Activated CD4-positive, alpha-beta memory T cell treated with anti-CD3 and anti-CD28 coated beads, Interleukin-2, amount 10 ng/mL, durations not matched to agents 7 days and 5 days (primary cell): ENCODE measurements around the gene SH3RF3. TPM values are rescaled to one million over a fixed set of nuclear protein-coding genes. Genes with fewer than 3 reads are reported as not detected.

Experiments used
- CTCF ChIA-PET: fragments of 350-600 bp; sonication (Branson Sonifier 250); formaldehyde crosslinking; loops from one replicate; lab custom pipeline; 2021; ENCODE audit warnings: antibody characterized with exemption, inconsistent platforms; lab: Charles Lee
- POLR2A ChIA-PET: fragments of 350-600 bp; sonication (Branson Sonifier 250); formaldehyde crosslinking; loops from one replicate; lab custom pipeline; 2021; ENCODE audit warnings: antibody characterized with exemption; lab: Charles Lee
- DNase-seq: peaks from one replicate; pipeline ENCODE4 v3.0.0-alpha.2; 2020
- H3K27ac Mint-ChIP-seq: one replicate; pipeline ENCODE4 v1.8.0; 2021; ENCODE audit warnings: mild to moderate bottlenecking, mixed read lengths
- H3K27me3 Mint-ChIP-seq: one replicate; pipeline ENCODE4 v1.8.0; 2021; ENCODE audit warnings: mixed read lengths
- H3K36me3 Mint-ChIP-seq: one replicate; pipeline ENCODE4 v1.8.0; 2021; ENCODE audit warnings: low read depth, mixed read lengths
- H3K4me1 Mint-ChIP-seq: one replicate; pipeline ENCODE4 v1.8.0; 2021; ENCODE audit warnings: mixed read lengths
- H3K4me3 Mint-ChIP-seq: one replicate; pipeline ENCODE4 v1.8.0; 2021; ENCODE audit warnings: mild to moderate bottlenecking, mixed read lengths
- H3K9me3 Mint-ChIP-seq: one replicate; pipeline ENCODE4 v1.8.0; 2021; ENCODE audit warnings: mixed read lengths
- total RNA-seq, 2 experiments: library from RNA; stranded (reverse); gene quantifications; one replicate each; pipeline ENCODE4 v1.2.3, GENCODE V29; 2021

Gene SH3RF3
- total RNA-seq, 2 experiments from 2014 or later: 0.23 to 0.45 TPM

DNA sequence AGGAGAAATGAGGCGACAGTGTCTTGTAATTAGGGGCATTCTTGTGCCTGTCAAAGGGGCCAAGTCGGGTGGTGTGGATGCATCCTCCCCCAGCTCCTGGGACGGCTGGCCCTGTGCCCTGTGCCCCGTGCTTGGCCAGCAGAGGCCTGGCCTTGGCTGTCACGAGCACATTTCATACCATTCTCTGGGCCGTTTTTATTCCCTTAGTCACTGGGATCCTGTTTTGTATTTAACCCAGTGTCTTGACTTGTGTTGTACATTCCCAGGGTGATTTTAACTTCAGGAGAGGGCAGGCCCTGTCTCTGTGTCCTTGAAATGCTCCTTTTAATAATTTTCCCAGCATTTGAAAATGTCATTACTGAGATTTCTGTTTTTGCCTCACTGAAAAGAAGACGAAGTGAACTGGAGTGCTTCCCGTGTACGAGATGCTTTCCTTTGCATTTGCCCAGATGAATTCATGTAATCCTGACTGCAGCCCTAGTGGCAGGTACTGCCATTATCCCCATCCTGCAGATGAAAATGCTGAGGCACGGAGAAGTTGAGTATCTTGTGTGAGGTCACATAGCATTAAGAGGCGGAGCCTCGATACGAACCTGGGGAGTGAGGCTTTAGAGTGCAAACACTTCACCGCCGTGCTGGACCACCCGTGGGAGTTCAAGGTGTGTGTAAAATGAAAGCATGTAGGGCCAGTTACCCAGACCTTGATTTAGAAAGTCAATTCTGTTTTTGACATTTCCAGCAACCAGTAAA is 57.0 kb downstream of the SH3RF3 start:
- Mint-ChIP-seq H3K27ac (no peak overlapping the region), H3K4me3 (no peak overlapping the region), H3K9me3 (no peaks in the 10 kb centered on the region), H3K36me3 (no peaks in the 10 kb centered on the region), H3K4me1 (no peaks in the 10 kb centered on the region), H3K27me3 (peaks cover 43% of the 10 kb centered on the region)
- no peak for DNase-seq
- ChIA-PET POLR2A (interaction anchor here (1.0 kb wide), 1 partner anchor 8 kb away, joined by 3 read pairs; no protein-coding TSS in a partner anchor), CTCF (no interaction called here)

DNA sequence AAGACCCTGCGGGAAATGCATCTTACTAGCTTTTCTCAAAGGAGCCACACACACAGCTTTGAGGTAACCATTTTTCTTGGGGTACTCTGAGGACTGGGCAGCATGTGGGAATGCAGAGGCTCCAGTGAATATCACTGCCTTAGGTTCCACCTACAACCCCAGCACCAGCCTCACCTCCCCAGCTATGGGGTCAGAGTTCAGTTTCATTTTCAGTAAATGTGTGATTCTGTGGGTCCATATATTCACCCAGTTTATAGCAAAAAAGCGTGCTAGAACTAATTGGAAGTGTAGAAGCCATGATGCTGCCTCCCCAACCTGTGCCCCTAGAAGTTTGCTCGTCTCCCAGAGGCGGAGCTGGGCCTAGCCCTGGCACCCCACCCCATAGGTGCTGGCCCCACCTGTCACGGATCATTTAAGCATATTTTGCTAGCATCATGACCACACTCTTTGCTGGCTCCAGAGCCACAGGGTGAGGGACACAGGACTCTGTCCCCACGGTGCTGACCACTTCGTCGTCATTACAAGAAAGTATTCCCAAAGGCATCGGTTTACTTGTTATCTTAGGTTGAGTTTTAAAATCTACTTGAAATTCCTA is 57.7 kb downstream of the SH3RF3 start:
- ChIA-PET POLR2A (interaction anchor here (1.0 kb wide), 1 partner anchor 9 kb away, joined by 3 read pairs; no protein-coding TSS in a partner anchor), CTCF (no interaction called here)
- no peak for DNase-seq
- H3K9me3 Mint-ChIP-seq: no peaks in the 10 kb centered on the region
- no peaks in the 10 kb centered on the region for H3K4me1 Mint-ChIP-seq
- H3K36me3 Mint-ChIP-seq: no peaks in the 10 kb centered on the region
- no peak overlapping the region for H3K4me3 Mint-ChIP-seq
- no peak overlapping the region for H3K27ac Mint-ChIP-seq
- H3K27me3 Mint-ChIP-seq: peaks cover 42% of the 10 kb centered on the region

DNA sequence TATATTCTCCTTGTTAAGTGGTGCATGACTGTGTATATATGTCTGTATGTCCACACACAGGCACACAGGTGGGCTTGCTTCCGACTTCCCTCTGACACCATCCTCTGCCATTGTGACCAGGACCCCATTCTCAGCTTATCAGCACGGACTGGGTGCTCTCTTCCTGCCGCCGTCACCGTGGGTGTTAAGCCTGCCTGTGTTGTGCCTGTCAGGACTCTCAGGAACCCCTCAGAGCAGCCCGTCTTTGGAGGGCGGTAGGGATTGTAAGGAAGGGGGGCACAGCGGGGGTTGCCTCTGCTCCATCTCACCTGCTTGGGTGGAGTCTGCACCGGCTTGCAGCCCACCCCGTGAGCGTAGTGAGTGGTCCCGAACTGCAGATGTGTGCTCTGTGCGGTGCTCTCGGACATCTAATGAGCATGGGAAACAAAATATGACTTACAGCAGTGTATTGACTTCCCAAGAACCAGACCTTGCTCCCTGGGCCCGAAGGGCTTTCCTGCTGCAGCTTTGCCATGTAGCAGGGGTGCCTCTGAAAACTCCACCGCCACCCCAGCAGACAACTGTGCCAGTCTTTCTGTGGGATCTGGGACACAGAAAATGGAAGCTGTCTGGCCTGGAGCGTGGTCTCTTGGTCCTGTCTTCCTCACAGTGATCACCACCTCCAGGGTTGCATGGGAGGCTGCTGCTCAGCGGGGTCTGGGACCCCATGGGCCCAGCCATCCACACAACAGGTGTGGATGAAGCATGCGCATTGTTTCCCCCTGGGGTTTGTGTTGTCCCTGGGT is 58.9 kb downstream of the SH3RF3 start:
- ChIA-PET POLR2A (no interaction called here), CTCF (no interaction called here)
- Mint-ChIP-seq H3K27ac (no peak overlapping the region), H3K4me1 (no peaks in the 10 kb centered on the region), H3K27me3 (peaks cover 43% of the 10 kb centered on the region), H3K4me3 (no peak overlapping the region), H3K36me3 (no peaks in the 10 kb centered on the region), H3K9me3 (no peaks in the 10 kb centered on the region)
- no peak for DNase-seq

DNA sequence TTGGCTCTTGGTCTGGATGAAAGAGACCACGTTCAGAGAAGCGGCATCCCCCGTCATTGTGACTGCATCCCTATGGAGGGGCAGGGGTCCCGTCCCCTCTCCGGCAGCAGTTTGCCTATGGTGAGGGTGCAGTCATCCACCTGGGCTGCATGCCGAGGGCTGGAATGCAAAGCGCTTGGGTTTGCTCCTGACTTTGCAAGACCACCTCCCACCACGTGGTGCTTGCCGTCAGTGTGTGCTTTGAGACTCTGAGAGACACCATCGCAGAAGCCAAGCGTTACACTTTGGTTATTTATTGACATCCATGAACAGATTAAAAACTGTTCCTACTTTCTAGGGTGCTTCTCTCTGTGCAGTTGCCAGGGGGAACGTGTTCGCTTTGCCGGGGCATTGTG is 59.5 kb downstream of the SH3RF3 start:
- DNase-seq: no peak
- ChIA-PET POLR2A (interaction anchor here (0.6 kb wide), 1 partner anchor 57 kb away, joined by 3 read pairs; no protein-coding TSS in a partner anchor), CTCF (no interaction called here)
- Mint-ChIP-seq H3K9me3 (no peaks in the 10 kb centered on the region), H3K4me1 (no peaks in the 10 kb centered on the region), H3K36me3 (no peaks in the 10 kb centered on the region), H3K27me3 (peaks cover 46% of the 10 kb centered on the region), H3K4me3 (no peak overlapping the region), H3K27ac (no peak overlapping the region)

DNA sequence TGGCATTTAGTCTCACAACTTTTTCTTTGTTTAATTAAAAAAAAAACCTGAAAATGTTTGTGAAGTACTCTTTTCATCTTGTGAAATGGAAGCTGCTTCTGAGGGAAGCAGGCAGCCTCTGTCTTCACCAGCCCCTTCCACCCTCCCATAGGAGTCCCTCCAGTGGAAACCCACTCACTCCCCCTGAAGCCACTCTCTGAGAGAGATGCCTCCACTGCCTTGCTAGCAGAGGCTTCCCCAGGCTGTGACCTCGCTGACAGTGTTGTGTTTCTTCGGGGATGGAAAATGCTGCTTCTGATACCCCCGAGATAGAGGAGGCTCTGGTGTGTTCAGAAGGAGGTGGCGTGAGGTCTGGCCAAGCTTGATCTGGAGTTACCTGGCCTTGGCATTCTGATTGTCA is 59.9 kb downstream of the SH3RF3 start:
- no peaks in the 10 kb centered on the region for H3K4me1 Mint-ChIP-seq
- H3K4me3 Mint-ChIP-seq: no peak overlapping the region
- H3K27ac Mint-ChIP-seq: no peak overlapping the region
- ChIA-PET POLR2A (interaction anchor here (0.6 kb wide), 1 partner anchor 58 kb away, joined by 3 read pairs; no protein-coding TSS in a partner anchor), CTCF (no interaction called here)
- no peak for DNase-seq
- H3K9me3 Mint-ChIP-seq: no peaks in the 10 kb centered on the region
- H3K36me3 Mint-ChIP-seq: no peaks in the 10 kb centered on the region
- H3K27me3 Mint-ChIP-seq: peaks cover 49% of the 10 kb centered on the region

DNA sequence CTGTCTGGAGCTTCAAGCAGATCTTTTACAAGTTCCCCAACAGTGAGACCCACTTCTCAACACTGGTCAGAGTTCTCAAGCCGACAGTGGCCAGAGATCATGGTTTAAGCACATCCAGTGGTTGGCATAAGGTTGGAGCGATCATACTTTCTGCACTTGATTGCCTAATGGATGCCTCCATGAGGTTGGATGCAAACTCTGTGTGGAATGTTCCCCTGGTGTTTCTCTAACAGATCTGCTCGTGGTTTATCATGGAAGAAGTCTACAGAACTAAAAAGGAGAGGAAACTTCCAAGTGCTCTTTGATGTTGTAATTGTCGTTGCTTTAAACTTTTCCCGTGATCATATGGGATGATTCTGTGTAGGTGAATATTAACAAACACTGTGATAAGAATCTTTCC is 60.7 kb downstream of the SH3RF3 start:
- H3K4me1 Mint-ChIP-seq: no peaks in the 10 kb centered on the region
- H3K27me3 Mint-ChIP-seq: peaks cover 52% of the 10 kb centered on the region
- ChIA-PET CTCF (no interaction called here), POLR2A (no interaction called here)
- H3K9me3 Mint-ChIP-seq: no peaks in the 10 kb centered on the region
- H3K36me3 Mint-ChIP-seq: no peaks in the 10 kb centered on the region
- no peak overlapping the region for H3K4me3 Mint-ChIP-seq
- DNase-seq: no peak
- no peak overlapping the region for H3K27ac Mint-ChIP-seq

DNA sequence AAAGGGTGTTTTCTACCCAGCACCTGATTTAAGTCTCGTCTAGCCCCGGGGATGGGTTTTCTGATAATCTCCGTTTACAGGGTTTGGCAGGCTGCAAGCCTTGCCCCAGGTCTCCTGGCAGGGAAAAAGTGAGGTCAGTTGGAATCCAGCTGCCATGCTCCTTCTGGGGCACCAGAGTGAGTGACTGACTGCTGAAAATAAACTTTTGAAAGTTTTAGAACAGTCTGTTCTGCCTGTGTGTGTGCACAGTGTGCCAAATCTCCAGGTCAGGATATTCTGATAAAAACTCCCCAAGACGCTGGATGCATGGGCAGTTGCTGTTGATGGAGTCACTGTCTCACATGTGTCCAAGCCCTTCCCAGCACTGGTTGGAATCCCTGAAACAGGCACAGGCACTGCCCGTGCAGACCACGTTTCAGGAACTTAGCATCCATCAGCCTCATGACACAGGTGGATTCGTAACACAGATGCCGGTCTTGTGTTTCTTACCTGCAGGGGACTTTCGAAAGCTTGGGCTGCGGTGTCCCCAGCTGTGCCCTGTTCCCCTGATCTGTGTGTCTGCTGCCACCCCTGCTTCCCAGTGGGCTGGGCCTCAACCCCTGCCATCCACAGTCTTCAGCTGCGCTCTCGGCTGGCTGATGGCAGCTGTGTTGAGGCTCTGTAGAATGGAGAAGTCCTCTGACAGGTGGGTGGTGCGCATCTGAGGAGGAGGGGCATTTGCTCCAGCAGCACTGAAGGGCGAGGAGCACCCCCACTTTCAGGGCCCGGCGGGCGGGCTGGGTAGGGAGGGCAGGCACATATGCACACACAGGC is 65.0 kb downstream of the SH3RF3 start:
- Mint-ChIP-seq H3K27me3 (peaks cover 48% of the 10 kb centered on the region), H3K36me3 (no peaks in the 10 kb centered on the region), H3K4me3 (no peak overlapping the region), H3K9me3 (no peaks in the 10 kb centered on the region), H3K4me1 (no peaks in the 10 kb centered on the region), H3K27ac (no peak overlapping the region)
- ChIA-PET CTCF (interaction anchor here (0.6 kb wide), 1 partner anchor 11 kb away, joined by 4 read pairs; no protein-coding TSS in a partner anchor), POLR2A (no interaction called here)
- no peak for DNase-seq

DNA sequence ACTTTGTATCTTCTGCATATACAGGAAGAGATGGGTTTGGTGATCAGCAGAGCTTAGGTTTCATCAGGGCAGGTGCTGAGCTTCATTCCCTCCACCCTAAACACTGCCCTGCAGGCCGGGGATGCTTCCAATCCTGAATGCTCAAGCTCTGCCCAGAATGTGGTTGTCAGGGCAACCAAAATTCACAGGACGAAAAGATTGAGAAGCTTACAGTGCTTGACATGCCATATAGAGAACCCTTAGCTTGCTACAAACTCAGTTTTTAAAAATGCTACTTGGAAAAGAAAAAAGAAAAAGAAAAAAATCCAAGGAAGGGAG is 65.6 kb downstream of the SH3RF3 start:
- H3K4me1 Mint-ChIP-seq: no peaks in the 10 kb centered on the region
- no peak for DNase-seq
- CTCF ChIA-PET: interaction anchor here (0.6 kb wide), 1 partner anchor 10 kb away, joined by 4 read pairs; no protein-coding TSS in a partner anchor
- no peak overlapping the region for H3K4me3 Mint-ChIP-seq
- POLR2A ChIA-PET: interaction anchor here (1.3 kb wide), 1 partner anchor 13 kb away, joined by 4 read pairs; no protein-coding TSS in a partner anchor
- peaks cover 47% of the 10 kb centered on the region for H3K27me3 Mint-ChIP-seq
- no peaks in the 10 kb centered on the region for H3K36me3 Mint-ChIP-seq
- H3K27ac Mint-ChIP-seq: no peak overlapping the region
- H3K9me3 Mint-ChIP-seq: no peaks in the 10 kb centered on the region

DNA sequence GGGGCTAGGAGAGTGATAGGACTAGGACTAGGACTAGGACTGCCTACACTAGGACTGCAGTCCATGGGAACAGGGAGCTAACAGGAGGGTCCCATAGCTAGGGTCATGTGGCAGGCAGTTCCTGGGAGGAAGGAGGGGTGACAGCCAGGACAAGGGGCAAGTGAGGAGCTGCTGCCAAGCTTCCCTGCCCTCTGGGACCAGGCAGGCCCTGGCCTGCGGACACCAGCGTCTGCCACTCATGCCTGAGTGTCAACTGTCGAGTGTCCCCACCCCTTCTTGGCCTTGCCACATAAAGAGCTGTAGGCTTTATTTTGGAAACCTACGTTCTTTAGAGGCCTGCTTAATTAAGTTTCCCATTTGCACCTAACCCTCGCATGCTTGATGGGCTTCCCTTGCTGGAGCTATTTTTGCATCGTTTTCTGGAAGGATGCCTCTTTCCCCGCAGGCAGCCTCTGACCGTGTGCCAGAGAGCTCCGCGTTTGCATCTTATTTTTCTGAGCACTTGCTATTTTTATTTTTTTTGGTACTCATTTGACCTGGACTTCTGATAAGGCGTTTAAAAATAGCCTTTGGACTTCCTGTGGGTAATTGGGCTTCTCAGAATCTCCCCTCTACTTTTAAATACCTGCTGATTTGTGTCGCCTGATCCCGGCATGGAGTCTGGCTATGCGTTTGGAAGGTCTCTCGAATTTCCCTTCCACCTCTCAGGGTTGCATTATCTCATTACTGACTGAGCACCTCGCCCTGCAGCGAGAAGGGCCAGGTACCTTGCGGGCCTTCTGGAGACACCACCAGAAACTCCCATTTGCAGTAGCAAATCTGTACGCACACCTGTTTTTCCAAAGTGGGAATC is 66.4 kb downstream of the SH3RF3 start:
- no peaks in the 10 kb centered on the region for H3K9me3 Mint-ChIP-seq
- no peak for DNase-seq
- ChIA-PET CTCF (no interaction called here), POLR2A (interaction anchor here (1.3 kb wide), 1 partner anchor 12 kb away, joined by 4 read pairs; no protein-coding TSS in a partner anchor)
- H3K4me3 Mint-ChIP-seq: no peak overlapping the region
- peaks cover 44% of the 10 kb centered on the region for H3K27me3 Mint-ChIP-seq
- no peaks in the 10 kb centered on the region for H3K4me1 Mint-ChIP-seq
- H3K36me3 Mint-ChIP-seq: no peaks in the 10 kb centered on the region
- H3K27ac Mint-ChIP-seq: no peak overlapping the region

DNA sequence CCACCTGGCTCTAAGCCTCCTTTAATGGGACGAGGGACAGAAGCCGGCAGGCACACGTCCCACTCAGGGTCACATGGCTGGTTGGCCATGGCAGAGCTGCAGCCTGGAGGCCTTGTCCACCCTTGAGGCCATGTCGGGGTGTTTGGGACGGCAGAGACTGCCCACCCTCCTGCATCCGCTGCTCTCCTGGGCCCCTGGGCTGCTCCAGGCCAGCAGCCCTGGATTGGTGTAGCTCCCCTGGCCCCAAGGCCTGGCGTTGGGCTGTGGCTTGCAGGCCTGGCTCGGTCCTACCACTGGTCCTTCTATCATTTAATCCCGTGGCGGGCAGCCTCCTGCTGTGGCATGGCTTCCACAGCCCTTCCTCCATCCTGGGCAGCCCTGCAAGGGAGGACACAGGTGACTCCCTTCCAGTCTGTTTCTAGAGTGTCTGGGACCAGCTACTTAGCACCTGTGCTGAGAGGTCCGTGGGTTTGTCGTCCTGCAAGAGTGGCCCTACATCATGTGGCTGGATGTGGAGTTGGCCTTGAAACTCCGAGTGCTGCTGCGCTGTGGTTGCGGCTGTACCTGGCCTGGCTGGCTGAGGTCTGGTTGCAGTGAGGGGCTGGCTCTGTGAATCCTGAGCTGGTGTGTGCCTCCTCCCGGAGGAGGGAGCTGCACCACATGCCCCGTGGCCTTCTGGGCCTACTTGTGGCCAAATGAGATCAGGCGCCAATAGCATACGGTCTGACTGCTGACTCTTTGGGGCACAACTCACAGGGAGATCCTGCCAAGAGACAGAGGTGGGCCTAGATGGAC is 67.3 kb downstream of the SH3RF3 start:
- DNase-seq: no peak
- Mint-ChIP-seq H3K4me3 (no peak overlapping the region), H3K9me3 (no peaks in the 10 kb centered on the region), H3K36me3 (no peaks in the 10 kb centered on the region), H3K27ac (no peak overlapping the region), H3K4me1 (no peaks in the 10 kb centered on the region), H3K27me3 (peaks cover 35% of the 10 kb centered on the region)
- ChIA-PET CTCF (no interaction called here), POLR2A (no interaction called here)
